Thoracic aorta (tissue), 2 donors: ENCODE data around the gene RALGAPA2. TPM values are rescaled to one million over a fixed set of nuclear protein-coding genes. Genes with fewer than 3 reads are reported as not detected.

ENCODE experiments used
- ATAC-seq: fragments of 150-250 bp; one replicate; pipeline ENCODE4 v1.8.0; 2017; ENCODE audit warnings: low read depth; ENCODE audit not compliant: insufficient number of reproducible peaks, low FRiP score
- DNase-seq: peaks from one replicate; pipeline ENCODE4 v3.0.0-alpha.2; 2020; ENCODE audit warnings: low spot score
- H3K27ac ChIP-seq, 2 donors: fragments of 200-600 bp; sonication (generic); 1 replicate in 1 of 2; 2 replicates in 1 of 2; pipeline ENCODE4 v1.5.1; 2016; ENCODE audit warnings: mild to moderate bottlenecking in 2 of 2, moderate library complexity in 2 of 2
- H3K27me3 ChIP-seq: fragments of 200-600 bp; sonication (generic); replicated peaks from 2 replicates; pipeline ENCODE4 v1.6.0; 2016; ENCODE audit warnings: mild to moderate bottlenecking; ENCODE audit not compliant: insufficient read depth
- H3K36me3 ChIP-seq: fragments of 200-600 bp; sonication (generic); one replicate; pipeline ENCODE4 v1.5.1; 2016
- H3K4me1 ChIP-seq, 2 donors: fragments of 200-600 bp; sonication (generic); 1 replicate in 1 of 2; 2 replicates in 1 of 2; pipeline versions ENCODE4 v1.5.1 to v1.6.0; 2016; ENCODE audit warnings: low read depth in 2 of 2, mild to moderate bottlenecking in 1 of 2; ENCODE audit not compliant: control insufficient read depth in 1 of 2
- H3K4me3 ChIP-seq: fragments of 200-600 bp; sonication (generic); 2 replicates; pipeline ENCODE4 v1.5.1; 2016; ENCODE audit warnings: mild to moderate bottlenecking
- H3K9me3 ChIP-seq: fragments of 200-600 bp; sonication (generic); 2 replicates; pipeline ENCODE4 v1.5.1; 2016
- total RNA-seq, 2 donors: library from RNA; depleted of rRNA; stranded (reverse); fragments of >200 nt; gene quantifications; one replicate each; pipeline versions ENCODE4 v1.1.0 to v1.2.3, GENCODE V29; 2016
- TF ChIP-seq, protein P1 (sequence below): fragments of 200-600 bp; sonication (generic); IDR thresholded peaks from one replicate; pipeline ENCODE4 v1.5.1; 2019; ENCODE audit warnings: antibody characterized with exemption

The RALGAPA2 gene
- total RNA-seq, 2 donors from 2014 or later: 20.3 to 48.3 TPM

DNA sequence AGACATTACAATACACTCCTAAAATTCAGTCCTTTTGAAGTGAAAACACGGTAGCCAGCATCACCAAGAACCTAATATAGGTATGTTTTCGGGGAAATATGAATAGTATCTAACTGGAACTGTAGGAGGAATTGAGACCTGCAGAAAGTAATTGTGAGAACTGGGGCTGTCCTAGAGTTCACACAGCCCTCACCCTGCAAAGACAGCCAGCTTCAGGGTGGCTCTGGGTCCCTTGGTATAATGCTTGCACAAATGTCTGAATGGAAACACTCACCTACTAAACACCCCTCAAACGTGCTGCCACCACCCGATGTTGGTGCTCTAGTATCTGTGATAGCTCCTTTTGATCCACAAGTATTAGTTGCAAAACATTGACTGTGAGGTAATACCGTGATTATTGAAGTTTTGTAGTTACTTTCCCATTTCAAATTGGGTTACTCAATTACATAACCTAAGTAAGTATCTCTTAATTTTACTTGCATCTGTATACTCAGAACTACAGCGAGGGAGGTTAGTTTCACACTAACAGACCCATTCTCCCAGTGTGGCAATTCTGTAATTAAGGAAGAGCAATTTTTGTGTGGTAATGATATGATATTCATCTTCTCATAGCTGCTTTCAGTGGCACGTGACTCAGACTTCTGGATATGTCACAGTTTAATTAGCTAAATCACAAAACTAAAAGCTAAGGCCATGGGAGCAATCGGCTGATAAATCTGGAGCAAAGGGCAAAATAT is 215.0 kb downstream of the RALGAPA2 start:
- no peak for ATAC-seq
- H3K9me3 ChIP-seq: no peaks in the 10 kb centered on the region
- no peak overlapping the region for H3K4me3 ChIP-seq

DNA sequence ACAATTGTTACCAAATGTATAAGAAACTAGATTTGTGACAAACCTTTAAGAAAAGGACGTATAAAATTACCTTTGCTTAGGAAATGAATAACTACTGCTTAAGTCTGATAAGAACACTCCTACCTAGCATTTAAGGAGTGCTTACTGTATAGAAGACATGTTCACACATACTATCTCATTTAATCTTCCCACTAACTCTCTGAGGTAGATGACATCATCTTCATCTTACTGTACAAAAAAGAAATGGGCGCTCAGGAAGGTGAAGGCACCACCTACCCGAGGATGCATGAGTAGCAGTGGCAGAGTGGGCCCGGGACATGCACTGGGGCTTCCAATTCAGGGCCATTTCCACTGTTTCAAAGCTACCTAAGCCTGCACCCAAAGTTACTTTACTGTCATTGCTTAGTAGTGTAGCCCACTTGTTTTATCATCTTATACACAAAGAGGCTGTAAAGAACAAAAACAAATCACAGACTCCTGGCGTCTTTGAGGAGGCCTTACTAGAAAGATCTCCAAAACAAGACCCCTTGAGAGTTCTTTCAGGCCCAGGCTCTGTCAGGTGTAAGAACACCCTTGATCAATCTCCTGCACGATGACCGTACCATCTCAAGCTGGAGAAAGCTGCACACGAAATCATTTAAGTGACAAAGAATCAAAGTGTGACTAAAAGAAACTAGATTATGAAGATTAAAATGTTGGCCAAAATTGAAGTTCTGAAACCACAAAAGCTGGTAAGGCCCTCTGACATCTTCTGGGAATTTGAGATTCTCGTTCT is 216.5 kb downstream of the RALGAPA2 start:
- TF ChIP-seq, protein P1, sequence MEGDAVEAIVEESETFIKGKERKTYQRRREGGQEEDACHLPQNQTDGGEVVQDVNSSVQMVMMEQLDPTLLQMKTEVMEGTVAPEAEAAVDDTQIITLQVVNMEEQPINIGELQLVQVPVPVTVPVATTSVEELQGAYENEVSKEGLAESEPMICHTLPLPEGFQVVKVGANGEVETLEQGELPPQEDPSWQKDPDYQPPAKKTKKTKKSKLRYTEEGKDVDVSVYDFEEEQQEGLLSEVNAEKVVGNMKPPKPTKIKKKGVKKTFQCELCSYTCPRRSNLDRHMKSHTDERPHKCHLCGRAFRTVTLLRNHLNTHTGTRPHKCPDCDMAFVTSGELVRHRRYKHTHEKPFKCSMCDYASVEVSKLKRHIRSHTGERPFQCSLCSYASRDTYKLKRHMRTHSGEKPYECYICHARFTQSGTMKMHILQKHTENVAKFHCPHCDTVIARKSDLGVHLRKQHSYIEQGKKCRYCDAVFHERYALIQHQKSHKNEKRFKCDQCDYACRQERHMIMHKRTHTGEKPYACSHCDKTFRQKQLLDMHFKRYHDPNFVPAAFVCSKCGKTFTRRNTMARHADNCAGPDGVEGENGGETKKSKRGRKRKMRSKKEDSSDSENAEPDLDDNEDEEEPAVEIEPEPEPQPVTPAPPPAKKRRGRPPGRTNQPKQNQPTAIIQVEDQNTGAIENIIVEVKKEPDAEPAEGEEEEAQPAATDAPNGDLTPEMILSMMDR: no peak
- H3K36me3 ChIP-seq: peaks cover 14% of the 10 kb centered on the region
- H3K4me3 ChIP-seq: no peak overlapping the region
- DNase-seq (no peak), ATAC-seq (no peak)
- H3K27ac ChIP-seq: no peak overlapping the region
- H3K27me3 ChIP-seq: no peaks in the 10 kb centered on the region
- H3K4me1 ChIP-seq: no peaks in the 10 kb centered on the region
- H3K9me3 ChIP-seq: no peaks in the 10 kb centered on the region

More for the DNA sequence above, 215.0 kb downstream of the RALGAPA2 start:
- H3K4me1 ChIP-seq: no peaks in the 10 kb centered on the region
- H3K36me3 ChIP-seq: peaks cover 20% of the 10 kb centered on the region
- no peak for DNase-seq
- H3K27ac ChIP-seq: no peak overlapping the region
- H3K27me3 ChIP-seq: no peaks in the 10 kb centered on the region
- TF ChIP-seq, protein P1: no peak

DNA sequence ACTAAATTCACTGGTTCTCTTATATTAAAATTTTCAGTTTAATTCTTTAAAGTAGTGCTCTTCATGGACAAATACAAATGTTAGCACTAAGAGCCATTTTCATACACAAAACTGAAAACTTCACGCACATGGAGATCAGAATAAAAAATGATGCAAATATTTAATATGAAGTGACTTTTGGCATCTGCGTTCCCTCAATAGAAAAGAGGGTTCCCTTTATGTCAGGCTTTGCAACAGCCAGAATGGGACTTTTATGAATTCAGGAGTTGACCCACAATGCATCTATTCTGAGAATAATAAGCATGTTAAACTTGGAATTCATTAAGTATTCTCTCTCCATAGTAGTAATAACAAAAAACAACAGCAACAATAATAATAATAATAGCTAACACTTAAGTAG is 218.7 kb downstream of the RALGAPA2 start:
- Histone ChIP-seq H3K27me3 (no peaks in the 10 kb centered on the region), H3K9me3 (no peaks in the 10 kb centered on the region), H3K27ac (no peak overlapping the region), H3K36me3 (peaks cover 12% of the 10 kb centered on the region), H3K4me3 (no peak overlapping the region), H3K4me1 (no peaks in the 10 kb centered on the region)
- ATAC-seq (no peak), DNase-seq (no peak)
- TF ChIP-seq, protein P1: no peak

DNA sequence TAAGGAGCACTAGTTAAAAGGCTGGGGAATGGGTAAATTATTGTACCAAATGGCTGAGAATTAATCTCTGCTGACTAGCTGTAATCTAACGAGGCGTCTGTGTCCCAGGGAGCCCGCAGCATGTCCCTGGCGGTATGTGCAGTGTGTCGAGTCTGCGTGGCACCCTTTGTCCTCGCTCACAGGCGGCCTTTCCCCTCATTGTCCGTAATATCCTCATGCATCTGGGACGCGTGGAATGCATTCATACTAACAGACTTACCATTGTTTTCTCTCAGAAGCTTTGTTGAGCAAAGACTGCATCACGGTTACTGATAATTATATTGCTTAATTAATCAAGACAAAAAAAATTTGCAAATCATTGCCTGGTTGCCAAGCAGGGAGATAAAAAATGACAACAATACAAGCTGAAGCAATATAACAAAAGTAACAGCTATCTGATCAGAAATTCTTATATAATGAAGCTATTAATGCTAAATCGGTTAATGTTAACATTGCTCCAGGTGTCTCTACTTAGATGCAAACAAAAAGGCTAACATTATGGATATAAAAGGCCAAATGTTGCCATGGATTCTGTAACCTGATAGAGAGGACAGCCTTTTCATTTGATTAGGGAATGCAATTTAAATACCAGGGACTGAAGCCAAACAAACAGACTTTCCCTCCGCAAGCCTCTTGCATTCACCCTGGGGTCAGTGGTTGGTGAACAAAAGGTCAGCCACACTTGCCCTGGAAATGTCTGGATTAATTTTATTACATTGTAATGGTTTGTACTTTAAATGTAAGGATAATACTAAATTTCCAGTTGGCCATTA is 219.7 kb downstream of the RALGAPA2 start:
- no peak overlapping the region for H3K4me3 ChIP-seq
- ATAC-seq (no peak), DNase-seq (no peak)
- H3K27ac ChIP-seq: no peak overlapping the region
- no peaks in the 10 kb centered on the region for H3K27me3 ChIP-seq
- H3K4me1 ChIP-seq: no peaks in the 10 kb centered on the region
- H3K36me3 ChIP-seq: peaks cover 13% of the 10 kb centered on the region
- TF ChIP-seq, protein P1: no peak
- no peaks in the 10 kb centered on the region for H3K9me3 ChIP-seq
